ENCODE measurements around the gene KLHL36.
"Not testable (repeated sequence)": the region's sequence is repeated elsewhere in the genome, so short reads cannot be mapped to it uniquely, and the experiment has no call there.

Gene KLHL36

DNA sequence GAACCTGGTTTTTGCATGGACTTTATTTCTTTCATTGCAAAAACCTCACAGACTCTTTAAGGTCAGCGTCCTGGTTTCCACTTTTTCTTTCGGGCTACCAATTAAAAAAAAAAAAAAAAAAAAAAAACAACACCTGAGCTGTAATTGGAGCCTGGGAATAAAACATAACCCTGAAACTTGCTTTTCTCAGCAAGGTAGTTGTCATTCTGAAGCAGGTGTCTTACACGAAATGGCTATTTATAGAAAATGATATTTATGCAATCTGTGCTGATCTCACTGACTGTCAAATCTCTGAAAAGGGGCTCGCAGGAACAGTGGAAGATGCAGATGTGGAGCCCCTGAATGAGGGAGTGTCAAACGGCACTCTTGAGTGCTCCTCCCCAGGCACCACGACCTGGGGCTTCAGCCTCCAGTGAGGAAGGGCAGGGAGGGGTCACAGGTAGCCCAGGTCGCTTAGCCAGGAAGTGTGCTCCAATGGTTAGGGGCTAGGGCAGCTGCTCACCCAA is 20.0 kb upstream of the KLHL36 start:
- ChIA-PET CTCF (interaction anchor here (0.9 to 12.9 kb wide), 6 partner anchors 73 to 126 kb away, joined by 3 to 185 read pairs (median 4); no protein-coding TSS in a partner anchor), POLR2A (no interaction called here)
- DNase-seq (ENCODE audit: low read depth, low spot score) = no peak

DNA sequence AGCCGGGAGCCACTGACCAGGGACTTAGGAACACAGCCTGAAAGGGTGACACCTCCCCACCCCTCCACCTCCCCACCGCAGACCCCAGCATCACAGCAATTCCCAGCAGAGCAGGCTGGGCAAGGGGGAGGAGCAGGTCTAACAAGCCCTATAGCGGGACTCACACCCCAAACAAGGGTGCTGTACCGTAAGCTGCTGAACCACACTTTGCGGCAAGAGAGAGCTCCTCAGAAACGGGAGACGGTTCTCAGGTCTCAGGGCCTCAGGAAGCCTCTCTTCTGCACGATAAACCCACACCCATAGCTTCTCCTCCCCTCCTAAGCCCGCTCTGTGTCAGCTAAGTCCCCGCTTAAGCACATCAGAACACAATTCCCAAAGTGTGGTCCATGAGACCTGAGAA is 18.7 kb upstream of the KLHL36 start:
- CTCF ChIA-PET = interaction anchor here (1.5 to 12.9 kb wide), 3 partner anchors 42 to 110 kb away, joined by 4 to 185 read pairs (median 7); no protein-coding TSS in a partner anchor
- no peak overlapping the region for H3K4me3 ChIP-seq (ENCODE audit: low read depth, low read length)
- POLR2A ChIA-PET = no interaction called here
- DNase-seq (ENCODE audit: low read depth, low spot score) = no peak
- TF ChIP-seq, protein P1, sequence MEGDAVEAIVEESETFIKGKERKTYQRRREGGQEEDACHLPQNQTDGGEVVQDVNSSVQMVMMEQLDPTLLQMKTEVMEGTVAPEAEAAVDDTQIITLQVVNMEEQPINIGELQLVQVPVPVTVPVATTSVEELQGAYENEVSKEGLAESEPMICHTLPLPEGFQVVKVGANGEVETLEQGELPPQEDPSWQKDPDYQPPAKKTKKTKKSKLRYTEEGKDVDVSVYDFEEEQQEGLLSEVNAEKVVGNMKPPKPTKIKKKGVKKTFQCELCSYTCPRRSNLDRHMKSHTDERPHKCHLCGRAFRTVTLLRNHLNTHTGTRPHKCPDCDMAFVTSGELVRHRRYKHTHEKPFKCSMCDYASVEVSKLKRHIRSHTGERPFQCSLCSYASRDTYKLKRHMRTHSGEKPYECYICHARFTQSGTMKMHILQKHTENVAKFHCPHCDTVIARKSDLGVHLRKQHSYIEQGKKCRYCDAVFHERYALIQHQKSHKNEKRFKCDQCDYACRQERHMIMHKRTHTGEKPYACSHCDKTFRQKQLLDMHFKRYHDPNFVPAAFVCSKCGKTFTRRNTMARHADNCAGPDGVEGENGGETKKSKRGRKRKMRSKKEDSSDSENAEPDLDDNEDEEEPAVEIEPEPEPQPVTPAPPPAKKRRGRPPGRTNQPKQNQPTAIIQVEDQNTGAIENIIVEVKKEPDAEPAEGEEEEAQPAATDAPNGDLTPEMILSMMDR (IDR thresholded peaks at IDR 0.05; ENCODE audit: insufficient read depth, low read length, missing control alignments) = no peak

More for the DNA sequence above, 20.0 kb upstream of the KLHL36 start:
- H3K4me3 ChIP-seq (ENCODE audit: low read depth, low read length) = no peak overlapping the region
- TF ChIP-seq, protein P1 (IDR thresholded peaks at IDR 0.05; ENCODE audit: insufficient read depth, low read length, missing control alignments) = no peak

DNA sequence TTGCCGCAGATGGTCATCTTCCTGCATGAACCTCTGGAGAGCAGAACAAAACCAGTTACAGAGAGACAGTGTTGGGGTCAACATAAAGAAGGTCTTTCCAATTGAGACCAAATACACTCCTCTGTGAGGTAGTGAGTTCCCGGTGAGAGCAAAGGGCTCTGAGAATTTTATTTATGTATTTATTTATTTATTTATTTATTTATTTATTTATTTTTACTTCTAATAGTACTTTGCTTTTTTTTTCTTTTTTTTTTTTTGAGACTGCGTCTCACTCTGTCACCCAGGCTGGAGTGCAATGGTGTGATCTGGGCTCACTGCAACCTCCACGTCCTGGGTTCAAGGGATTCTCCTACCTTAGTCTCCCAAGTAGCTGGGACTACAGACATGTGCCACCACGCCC is 18.3 kb upstream of the KLHL36 start:
- H3K4me3 ChIP-seq (ENCODE audit: low read depth, low read length) = no peak overlapping the region
- POLR2A ChIA-PET = no interaction called here
- CTCF ChIA-PET = interaction anchor here (1.5 to 12.9 kb wide), 3 partner anchors 42 to 109 kb away, joined by 4 to 185 read pairs (median 7); no protein-coding TSS in a partner anchor
- TF ChIP-seq, protein P1 (IDR thresholded peaks at IDR 0.05; ENCODE audit: insufficient read depth, low read length, missing control alignments) = no peak
- DNase-seq (ENCODE audit: low read depth, low spot score) = no peak

DNA sequence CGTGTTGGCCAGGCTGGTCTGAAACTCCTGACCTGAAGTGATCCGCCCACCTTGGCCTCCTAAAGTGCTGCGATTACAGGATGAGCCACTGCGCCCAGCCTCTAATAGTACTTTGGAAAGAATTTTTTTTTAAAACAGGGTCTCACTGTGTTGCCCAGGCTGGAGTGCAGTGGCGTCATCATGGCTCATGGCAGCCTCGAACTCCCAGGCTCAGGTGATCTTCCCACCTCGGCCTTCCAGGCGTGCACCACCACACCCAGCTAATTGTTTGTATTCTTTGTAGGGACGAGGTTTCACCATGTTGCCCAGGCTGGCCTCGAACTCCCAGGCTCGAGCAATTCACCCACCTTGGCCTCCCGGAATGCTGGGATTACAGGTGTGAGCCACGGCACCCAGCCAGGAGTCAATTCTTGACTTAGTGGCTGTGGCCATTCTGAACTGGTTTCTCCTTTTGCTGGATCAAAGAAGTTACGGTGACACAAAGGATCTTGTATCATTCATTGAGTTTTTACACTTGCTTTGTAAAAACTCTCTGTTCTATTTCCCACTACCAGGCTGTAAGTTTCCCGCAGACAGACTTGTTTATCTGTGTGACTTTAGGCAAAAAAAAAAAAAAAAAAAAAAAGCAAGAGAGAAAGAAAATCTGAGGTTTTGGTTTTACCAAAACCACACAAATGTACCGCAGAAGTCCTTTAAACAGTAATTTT is 17.7 kb upstream of the KLHL36 start:
- POLR2A ChIA-PET = no interaction called here
- no peak overlapping the region for H3K4me3 ChIP-seq (ENCODE audit: low read depth, low read length)
- CTCF ChIA-PET = interaction anchor here (1.5 to 12.9 kb wide), 2 partner anchors 41 to 97 kb away, joined by 4 to 185 read pairs; no protein-coding TSS in a partner anchor
- DNase-seq (ENCODE audit: low read depth, low spot score) = no peak
- TF ChIP-seq, protein P1 (IDR thresholded peaks at IDR 0.05; ENCODE audit: insufficient read depth, low read length, missing control alignments) = no peak

DNA sequence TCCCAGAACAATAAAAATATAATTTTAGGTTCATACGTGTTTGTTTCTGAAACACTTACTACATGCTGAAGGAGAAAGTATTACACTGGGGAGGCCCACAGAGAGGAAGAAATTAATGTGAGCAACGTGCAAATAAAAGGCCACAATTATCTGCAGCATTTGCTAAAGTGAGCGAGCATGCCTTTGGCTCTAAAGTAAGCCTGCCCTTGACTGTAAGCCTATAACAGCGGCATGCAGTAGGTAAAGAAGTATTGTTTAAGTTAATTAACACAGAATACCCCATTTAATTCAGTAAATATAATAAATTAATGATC is 17.2 kb upstream of the KLHL36 start:
- CTCF ChIA-PET = no interaction called here
- DNase-seq (ENCODE audit: low read depth, low spot score) = no peak
- H3K4me3 ChIP-seq (ENCODE audit: low read depth, low read length) = no peak overlapping the region
- POLR2A ChIA-PET = no interaction called here
- TF ChIP-seq, protein P1 (IDR thresholded peaks at IDR 0.05; ENCODE audit: insufficient read depth, low read length, missing control alignments) = no peak

DNA sequence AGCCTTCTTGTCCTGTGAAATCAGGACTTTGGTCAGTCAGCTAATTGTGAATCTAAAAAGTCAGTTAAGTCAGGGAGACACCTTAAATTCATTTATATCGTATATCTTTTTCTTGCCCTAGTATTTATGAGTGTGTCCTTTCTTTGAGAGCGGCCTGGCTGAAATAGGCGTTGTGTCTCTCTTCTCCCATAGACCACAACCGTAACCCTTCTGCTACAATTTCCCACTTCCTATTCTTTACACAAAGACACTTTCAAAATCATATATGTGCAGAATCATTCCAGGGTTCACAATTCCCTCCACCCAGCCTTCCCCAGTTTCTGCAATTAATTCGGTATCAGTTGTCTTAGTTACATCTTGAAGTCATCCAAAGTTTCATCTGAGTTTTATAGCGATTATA is 16.4 kb upstream of the KLHL36 start:
- ChIA-PET CTCF (interaction anchor here (1.8 kb wide), 1 partner anchor 9 kb away, joined by 10 read pairs; no protein-coding TSS in a partner anchor), POLR2A (no interaction called here)
- TF ChIP-seq, protein P1 (IDR thresholded peaks at IDR 0.05; ENCODE audit: insufficient read depth, low read length, missing control alignments) = no peak
- H3K4me3 ChIP-seq (ENCODE audit: low read depth, low read length) = no peak overlapping the region
- no peak for DNase-seq (ENCODE audit: low read depth, low spot score)

DNA sequence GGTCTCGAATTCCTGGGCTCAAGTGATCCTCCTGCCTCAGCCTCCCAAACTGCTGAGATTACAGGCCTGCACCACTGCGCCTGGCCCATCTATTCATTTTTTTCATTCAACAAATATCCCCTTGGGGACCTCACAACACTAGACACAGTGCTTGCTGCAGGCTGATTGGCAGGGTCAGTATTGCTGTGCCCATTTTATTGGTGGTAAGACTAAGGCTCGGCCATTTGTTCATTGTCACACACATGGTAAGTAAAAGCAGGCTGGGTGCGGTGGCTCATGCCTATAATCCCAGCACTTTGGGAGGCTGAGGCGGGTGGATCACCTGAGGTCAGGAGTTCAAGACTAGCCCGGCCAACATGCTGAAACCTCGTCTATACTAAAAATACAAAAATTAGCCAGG is 15.4 kb upstream of the KLHL36 start:
- DNase-seq (ENCODE audit: low read depth, low spot score); H3K4me3 ChIP-seq (ENCODE audit: low read depth, low read length); POLR2A ChIA-PET: not testable (repeated sequence)
- CTCF ChIA-PET = interaction anchor here (1.8 kb wide), 1 partner anchor 10 kb away, joined by 10 read pairs; no protein-coding TSS in a partner anchor
